Right renal cortex interstitium (tissue), 3 donors: ENCODE measurements around the gene TRIM33. TPM values are rescaled to one million over a fixed set of nuclear protein-coding genes. Genes with fewer than 3 reads are reported as not detected.

Experiments
- DNase-seq, 3 donors: peaks; one replicate each; pipeline ENCODE4 v3.0.0-alpha.2; 2013; ENCODE audit warnings: low read depth in 3 of 3, low spot score in 2 of 3
- polyA plus RNA-seq, 3 donors: library from polyadenylated mRNA; unstranded; fragments of 120-200 nt; gene quantifications; one replicate each; pipeline ENCODE4 v1.2.1, GENCODE V29; 2013; ENCODE audit not compliant: insufficient read length in 3 of 3

TRIM33 gene
- polyA plus RNA-seq, result 10 to 100 TPM; 45.9 to 57.8 (median 54.6) TPM

DNA sequence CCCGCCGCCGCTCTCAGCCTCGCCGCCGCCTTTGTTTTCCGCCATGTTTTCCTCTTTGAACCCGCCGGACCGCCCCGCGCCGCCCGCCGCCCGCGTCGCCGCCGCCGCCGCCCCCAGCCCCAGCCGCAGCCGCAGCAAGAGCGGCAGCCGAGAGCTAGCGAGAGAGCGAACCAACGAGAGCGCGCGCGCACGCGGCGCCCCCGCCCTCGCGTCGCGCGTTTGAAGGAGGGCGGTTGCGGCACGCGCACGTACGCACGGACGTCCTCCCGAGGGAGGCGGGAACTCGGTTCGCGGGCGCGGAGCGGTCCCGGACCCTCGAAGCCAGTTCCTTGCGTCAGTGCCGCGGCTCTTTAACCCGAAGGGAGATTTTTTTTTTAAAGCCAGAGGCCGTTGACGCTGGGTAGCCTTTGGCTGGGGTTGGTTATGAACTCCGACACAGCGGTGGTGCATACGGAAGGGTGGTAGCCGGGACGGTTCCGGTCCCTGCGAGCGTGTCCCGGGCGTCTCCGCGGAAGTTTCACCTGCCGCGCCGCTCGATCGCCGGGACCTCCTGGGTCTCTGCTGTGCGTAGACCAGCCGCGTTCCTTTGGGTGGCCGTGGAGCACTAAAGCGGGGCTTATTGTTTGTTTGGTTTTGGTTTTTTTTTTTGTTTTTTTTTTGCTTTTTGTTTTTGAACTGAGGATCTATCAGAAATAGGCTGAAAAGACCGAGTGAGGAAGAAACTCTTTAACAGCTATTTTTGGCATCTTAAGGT is at the start of gene TRIM33:
TRIM33 (minus strand) TSS at position 172 of the 754 bp plus-strand sequence; CDS start at position 45, 127 bp downstream.
- DNase-seq, result peak; percentile 89 to 91 (median 90)

DNA sequence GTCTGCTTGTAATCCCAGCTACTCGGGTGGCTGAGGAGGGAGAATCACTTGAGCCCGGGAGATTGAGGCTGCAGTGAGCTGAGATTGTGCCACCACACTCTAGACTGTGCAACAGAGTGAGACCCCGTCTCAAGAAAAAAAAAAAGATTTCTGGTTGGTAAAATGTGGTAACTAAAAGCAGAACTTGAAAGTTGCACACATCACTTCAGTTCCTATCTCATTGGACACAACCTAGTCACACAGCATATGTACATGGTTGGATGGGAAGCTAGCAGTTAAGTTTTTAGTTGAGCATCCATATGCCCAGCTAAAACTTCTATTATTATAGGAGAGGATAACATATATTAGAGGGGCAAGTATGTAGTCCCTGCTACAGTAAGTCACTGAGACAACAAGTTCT is 48.4 kb upstream of the TRIM33 start:
- DNase-seq, result no peak

GRCh38 chr1:114558544-114558943 is 47.5 kb upstream of the TRIM33 start:
- no peak for DNase-seq

- DNase-seq, result no peak
Measured at GRCh38 chr1:114554577-114554976, 43.6 kb upstream of the TRIM33 start.

DNA sequence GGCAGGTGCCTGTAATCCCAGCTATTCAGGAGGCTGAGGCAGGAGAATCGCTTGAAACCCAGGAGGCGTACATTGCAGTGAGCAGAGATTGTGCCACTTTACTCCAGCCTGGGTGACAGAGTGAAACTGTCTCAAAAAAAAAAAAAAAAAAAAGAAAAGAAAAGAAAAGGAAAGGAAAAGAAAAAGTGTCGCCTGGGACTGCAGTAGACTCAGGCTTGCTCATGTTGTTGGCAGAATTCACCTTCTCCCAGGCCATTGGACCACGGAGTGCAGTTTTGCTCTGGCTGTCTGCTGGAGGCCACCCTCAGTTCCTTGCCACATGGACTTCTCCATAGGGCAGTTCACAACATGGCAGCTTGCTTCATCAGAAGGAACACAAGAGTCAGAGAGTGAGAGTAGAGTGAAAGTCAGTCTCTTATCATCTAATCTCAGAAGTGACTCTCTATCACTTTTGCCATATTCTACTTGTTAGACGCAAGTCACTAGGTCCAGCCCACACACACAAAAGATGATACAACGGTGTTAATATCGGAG is 41.2 kb upstream of the TRIM33 start:
- DNase-seq, result no peak

DNA sequence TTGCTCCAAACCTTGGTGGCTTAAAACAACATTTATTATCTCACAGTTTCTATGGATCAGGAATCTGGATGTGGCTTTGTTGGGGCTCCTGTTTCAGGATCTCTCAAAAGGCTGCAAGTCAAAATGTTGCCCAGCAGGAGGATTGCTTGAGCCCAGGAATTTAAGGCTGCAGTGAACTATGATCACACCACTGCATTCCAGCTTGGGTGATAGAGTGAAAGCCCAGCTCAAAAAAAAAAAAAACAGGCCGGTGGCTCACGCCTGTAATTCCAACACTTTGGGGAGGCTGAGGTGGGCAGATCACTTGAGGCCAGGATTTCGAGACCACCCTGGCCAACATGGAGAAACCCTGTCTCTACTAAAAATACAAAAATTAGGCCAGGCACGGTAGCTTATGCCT is 40.4 kb upstream of the TRIM33 start:
- DNase-seq, result no peak

GRCh38 chr1:114550336-114550735 is 39.3 kb upstream of the TRIM33 start:
- no peak for DNase-seq

DNA sequence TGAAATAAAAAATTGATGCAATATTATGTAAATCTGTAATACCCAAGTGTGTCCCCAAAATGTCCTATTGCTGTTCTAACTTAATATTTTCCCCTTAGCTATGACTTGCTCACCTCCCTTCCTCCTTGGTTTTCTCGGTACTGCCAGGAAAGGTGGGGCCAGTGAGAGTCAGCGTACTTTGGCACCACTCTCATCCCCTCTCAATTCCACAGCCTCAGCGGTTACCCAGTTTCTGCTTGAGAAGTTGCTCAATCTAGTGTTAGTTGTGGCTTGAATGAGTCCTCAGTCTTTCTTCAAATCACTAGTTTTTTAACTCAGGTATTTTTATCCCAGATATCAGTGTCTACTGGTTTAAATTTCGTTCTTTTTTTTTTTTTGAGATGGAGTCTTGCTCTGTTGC is 38.1 kb upstream of the TRIM33 start:
- no peak for DNase-seq

DNA sequence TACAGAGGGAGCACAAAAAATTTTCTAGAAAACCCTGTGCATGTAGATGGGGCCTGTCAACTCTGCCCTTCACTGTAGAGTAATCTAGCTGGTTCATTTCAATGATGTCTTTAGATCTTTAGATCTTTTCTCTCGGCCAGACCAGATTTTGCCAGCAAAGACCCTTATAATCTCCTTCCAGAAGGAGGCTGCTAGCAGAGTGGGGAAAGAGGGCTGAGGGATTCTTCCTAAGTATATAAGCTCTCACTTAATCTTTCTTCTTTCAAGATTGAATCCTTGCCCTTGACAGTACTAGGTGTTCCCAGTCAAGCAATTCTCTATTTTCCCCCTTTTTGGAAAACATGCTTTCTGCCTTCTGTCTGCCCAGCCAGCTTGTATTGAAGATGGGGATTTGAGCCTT is 36.1 kb upstream of the TRIM33 start:
- no peak for DNase-seq

- no peak for DNase-seq
Measured at GRCh38 chr1:114545796-114546195, 34.8 kb upstream of the TRIM33 start.

DNA sequence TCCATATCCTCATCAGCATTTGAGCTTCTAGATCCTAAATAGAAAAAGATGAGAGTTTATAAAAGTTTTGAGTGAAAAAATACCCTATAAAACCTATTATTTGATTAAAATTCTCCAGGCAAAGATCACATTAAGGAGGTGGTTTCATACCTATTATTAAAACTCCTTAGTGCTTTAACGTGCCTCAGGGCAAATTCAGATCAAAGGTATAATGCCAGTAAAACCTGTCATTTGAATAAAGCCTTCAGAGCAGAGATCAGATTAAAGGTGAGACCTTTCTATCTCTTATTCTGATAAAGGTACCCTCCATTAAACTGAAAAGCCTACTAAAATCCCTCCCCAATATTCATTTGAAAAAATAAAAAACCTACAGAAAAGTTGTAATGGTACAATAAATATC is 34.3 kb upstream of the TRIM33 start:
- no peak for DNase-seq

DNA sequence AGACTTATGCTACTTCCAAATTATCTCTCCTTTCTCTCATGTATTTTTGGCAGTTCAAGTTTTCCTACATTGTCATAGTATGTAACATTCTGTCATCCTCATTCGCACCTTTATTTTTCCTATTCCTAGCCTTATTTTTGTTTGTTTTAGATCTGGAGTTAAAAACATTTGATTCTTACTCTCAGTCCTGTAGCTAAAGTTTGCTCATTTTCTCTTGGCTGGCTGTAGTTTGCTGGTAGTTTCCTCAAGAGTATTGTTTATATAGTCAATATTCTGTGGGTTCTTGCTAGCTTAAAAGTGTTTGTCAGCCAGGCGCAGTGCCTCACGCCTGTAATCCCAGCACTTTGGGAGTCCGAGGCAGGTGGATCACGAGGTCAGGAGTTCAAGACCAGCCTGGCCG is 29.8 kb upstream of the TRIM33 start:
- DNase-seq, result no peak

DNA sequence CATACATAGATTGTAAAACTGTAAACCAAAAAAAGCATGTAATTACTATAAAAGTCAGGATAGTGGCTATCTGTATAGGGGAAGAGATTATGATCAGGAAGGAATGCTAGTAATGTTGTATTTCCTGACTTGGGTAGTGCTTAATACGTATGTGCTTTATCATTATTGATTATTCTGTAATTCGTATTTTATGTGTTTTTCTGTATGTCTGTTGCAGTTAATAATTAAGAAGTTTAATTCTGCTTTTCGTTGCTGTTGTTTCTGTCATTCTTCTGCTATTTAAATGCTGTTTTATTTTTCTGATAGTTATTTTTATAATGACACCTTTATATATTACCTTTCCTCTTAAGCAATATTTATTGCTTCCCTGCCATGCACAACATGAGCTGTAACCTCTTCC is 29.3 kb upstream of the TRIM33 start:
- DNase-seq, result no peak

DNA sequence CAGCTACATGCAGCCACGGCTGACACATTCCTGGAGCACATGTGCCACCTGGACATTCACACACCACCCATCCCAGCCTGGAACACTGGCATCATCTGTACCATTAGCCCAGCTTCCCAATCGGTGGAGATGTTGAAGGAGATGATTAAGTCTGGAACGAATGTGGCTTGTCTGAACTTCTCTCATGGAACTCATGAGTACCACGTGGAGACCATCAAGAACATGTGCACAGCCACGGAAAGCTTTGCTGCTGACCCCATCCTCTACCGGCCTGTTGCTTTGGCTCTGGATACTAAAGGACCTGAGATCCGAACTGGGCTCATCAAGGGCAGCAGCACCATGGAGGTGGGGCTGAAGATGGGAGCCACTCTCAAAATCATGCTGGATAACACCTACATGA is 25.0 kb upstream of the TRIM33 start:
- DNase-seq, result no peak

DNA sequence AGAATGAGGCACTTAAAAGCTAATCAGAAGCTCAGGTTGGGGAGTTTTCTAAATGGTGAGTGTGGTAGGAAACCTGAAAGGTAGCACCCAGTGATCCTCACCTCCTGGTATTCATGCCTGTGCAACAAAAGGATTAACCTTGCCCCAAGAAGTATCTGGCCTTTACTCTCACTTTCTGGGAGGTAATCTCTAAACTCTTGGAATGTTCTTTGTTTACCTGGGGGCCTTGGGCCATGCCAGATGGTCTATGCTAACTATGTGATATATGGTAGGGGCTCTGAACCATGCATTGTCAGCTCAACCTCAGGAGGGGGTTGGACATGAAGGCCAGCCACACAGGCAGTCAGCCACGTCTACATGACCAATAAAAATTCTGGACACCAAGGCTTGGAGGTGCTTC is 24.4 kb upstream of the TRIM33 start:
- no peak for DNase-seq

- DNase-seq, result no peak
Measured at GRCh38 chr1:114531094-114531493, 20.1 kb upstream of the TRIM33 start.

DNA sequence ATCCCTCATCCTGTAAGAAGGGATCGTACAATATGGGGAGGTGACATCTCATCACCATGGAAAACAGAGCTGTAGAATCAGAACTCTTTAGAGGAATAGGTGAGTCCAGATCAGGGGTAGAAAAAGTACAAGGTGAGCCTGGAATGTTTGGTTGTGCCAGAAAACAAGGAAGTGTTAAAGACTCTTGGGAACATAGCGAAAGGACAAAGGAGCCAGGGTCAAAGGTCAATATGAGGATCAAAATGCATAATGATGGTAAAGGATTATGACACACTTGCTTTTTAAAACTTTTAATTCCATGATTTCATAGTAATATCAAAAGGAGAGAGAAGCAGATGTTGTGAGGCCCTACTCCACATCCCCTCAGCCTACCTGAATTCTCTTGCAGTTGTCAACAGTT is 19.2 kb upstream of the TRIM33 start:
- no peak for DNase-seq

- DNase-seq, result no peak
Measured at GRCh38 chr1:114524944-114525343, 13.9 kb upstream of the TRIM33 start.

GRCh38 chr1:114522264-114522575 is 11.2 kb upstream of the TRIM33 start:
- DNase-seq, result no peak

DNA sequence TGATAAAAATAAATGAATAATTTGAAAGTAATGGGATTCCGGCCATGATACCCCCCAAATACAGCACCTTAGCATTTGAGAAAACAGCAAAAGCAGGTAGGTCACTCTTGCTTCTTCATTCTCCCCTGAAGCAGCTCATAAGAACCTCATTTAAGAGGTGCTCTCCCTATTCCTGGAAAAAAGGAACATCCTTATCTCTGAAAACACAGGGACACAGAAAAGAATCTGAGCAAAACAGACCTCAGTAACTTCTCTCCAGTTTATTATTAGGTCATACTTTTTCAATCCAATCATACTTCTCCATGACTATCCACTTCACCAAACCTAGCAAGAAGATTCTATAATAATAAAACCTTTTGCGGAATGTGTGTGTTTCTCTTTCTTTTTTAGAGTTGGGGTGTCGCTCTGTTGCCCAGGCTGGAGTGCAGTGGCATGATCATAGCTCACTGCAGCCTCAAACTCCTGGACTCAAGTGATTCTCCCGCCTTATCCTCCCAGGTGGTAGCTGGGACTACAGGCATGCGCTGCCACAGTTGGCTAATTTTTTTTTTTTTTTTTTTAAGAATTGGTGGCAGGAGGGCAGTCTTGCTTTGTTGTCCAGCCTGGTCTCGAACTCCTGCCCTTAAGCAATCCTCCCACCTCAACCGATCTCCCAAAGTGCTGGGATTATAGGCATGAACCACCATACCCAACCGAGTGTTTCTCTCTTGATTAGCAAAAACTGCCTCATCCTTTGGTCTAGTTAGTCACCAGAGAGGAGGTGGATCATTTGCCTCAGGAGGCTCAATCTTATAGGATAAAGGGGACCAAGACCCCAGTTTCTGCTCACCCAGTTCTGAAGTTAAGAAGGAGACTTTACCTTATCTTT is 10.6 kb upstream of the TRIM33 start:
- no peak for DNase-seq

- no peak for DNase-seq
Measured at GRCh38 chr1:114517348-114517747, 6.3 kb upstream of the TRIM33 start.
